GM23338 (cell line): Measurements from ENCODE around the gene KCNQ1OT1. TPM values are rescaled to one million over a fixed set of nuclear protein-coding genes. Genes with fewer than 3 reads are reported as not detected.

Source experiments
- ATAC-seq: fragments of 200-7000 bp; cut with Tn5 transposase; 3 replicates; pipeline ENCODE4 v1.9.1; 2020
- DNase-seq: peaks from one replicate; pipeline ENCODE4 v3.0.0-alpha.2; 2015; ENCODE audit warnings: low spot score
- H2AFZ ChIP-seq: fragments of 200-600 bp; sonication (generic); 2 replicates; pipeline ENCODE4 v1.8.0; 2016; ENCODE audit warnings: antibody characterized with exemption, mild to moderate bottlenecking, moderate library complexity
- H3F3A ChIP-seq: fragments of 200-600 bp; sonication (generic); replicated peaks from 2 replicates; pipeline ENCODE4 v1.8.0; 2017; ENCODE audit warnings: antibody characterized with exemption, mixed run types, low read depth
- H3K27ac ChIP-seq: fragments of 200-600 bp; sonication (generic); 2 replicates; pipeline ENCODE4 v1.6.1; 2016; ENCODE audit warnings: low read depth
- H3K27me3 ChIP-seq: fragments of 200-600 bp; sonication (generic); 2 replicates; pipeline ENCODE4 v1.8.0; 2016; ENCODE audit warnings: mild to moderate bottlenecking, mixed run types, moderate library complexity; ENCODE audit not compliant: insufficient read depth
- H3K36me3 ChIP-seq: fragments of 200-600 bp; sonication (generic); 2 replicates; pipeline ENCODE4 v1.8.0; 2016; ENCODE audit warnings: mild to moderate bottlenecking; ENCODE audit not compliant: insufficient read depth
- H3K4me1 ChIP-seq: fragments of 200-600 bp; sonication (generic); 2 replicates; pipeline ENCODE4 v1.8.0; 2016; ENCODE audit warnings: mild to moderate bottlenecking, moderate library complexity; ENCODE audit not compliant: insufficient read depth
- H3K4me2 ChIP-seq: fragments of 200-600 bp; sonication (generic); 2 replicates; pipeline ENCODE4 v1.7.1; 2017; ENCODE audit warnings: mixed run types
- H3K4me3 ChIP-seq: fragments of 200-600 bp; sonication (generic); 2 replicates; pipeline ENCODE4 v1.6.1; 2016; ENCODE audit warnings: mixed run types
- H3K79me2 ChIP-seq: fragments of 200-600 bp; sonication (generic); replicated peaks from 2 replicates; pipeline ENCODE4 v1.8.0; 2017; ENCODE audit warnings: mild to moderate bottlenecking; ENCODE audit not compliant: insufficient read depth
- H3K9me2 ChIP-seq: fragments of 200-600 bp; sonication (generic); 2 replicates; pipeline ENCODE4 v1.8.0; 2017; ENCODE audit not compliant: insufficient read depth
- H4K20me1 ChIP-seq: fragments of 200-600 bp; sonication (generic); replicated peaks from 2 replicates; pipeline ENCODE4 v1.8.0; 2017; ENCODE audit warnings: mild to moderate bottlenecking; ENCODE audit not compliant: insufficient read depth
- H3K27ac Mint-ChIP-seq: 2 replicates; pipeline ENCODE4 v1.8.0; 2020; ENCODE audit warnings: inconsistent platforms, mild to moderate bottlenecking, moderate library complexity, mixed read lengths
- H3K27me3 Mint-ChIP-seq: 3 replicates; pipeline ENCODE4 v1.8.0; 2022; ENCODE audit warnings: low read depth, mild to moderate bottlenecking, moderate library complexity, mixed read lengths, inconsistent platforms; ENCODE audit not compliant: insufficient read depth, poor library complexity
- H3K36me3 Mint-ChIP-seq: 3 replicates; pipeline ENCODE4 v1.8.0; 2021; ENCODE audit warnings: low read depth, mild to moderate bottlenecking, inconsistent platforms, moderate library complexity, mixed read lengths
- H3K4me1 Mint-ChIP-seq: 3 replicates; pipeline ENCODE4 v1.8.0; 2020; ENCODE audit warnings: mild to moderate bottlenecking, inconsistent platforms, mixed read lengths
- H3K4me3 Mint-ChIP-seq: 3 replicates; pipeline ENCODE4 v1.8.0; 2021; ENCODE audit warnings: moderate library complexity, mild to moderate bottlenecking, inconsistent platforms, mixed read lengths
- H3K9me3 Mint-ChIP-seq: 3 replicates; pipeline ENCODE4 v1.8.0; 2020; ENCODE audit warnings: moderate library complexity, mild to moderate bottlenecking, inconsistent platforms, mixed read lengths
- CREB1 ChIP-seq: fragments of 250-450 bp; sonication (Bioruptor Pico); IDR thresholded peaks from 2 replicates; pipeline ENCODE4 v1.5.0; 2020; ENCODE audit warnings: low read depth, mild to moderate bottlenecking, moderate library complexity
- CTCF ChIP-seq, 2 experiments: fragments of 200-600 bp in 1 of 2; sonication (generic) in 1 of 2; conservative IDR thresholded peaks; 2 replicates each; pipeline versions ENCODE4 v1.5.1 to v1.6.1; 2016 to 2017; ENCODE audit warnings: antibody characterized with exemption in 2 of 2, low read depth in 2 of 2, mild to moderate bottlenecking in 2 of 2, moderate library complexity in 1 of 2
- ETS1 ChIP-seq: IDR thresholded peaks from 2 replicates; pipeline ENCODE4 v1.6.1; 2016; ENCODE audit warnings: antibody characterized with exemption
- EZH2 ChIP-seq: fragments of 200-600 bp; sonication (generic); IDR thresholded peaks from one replicate; pipeline ENCODE4 v1.8.0; 2017; ENCODE audit warnings: antibody characterized with exemption, mild to moderate bottlenecking, low read depth; ENCODE audit not compliant: unreplicated experiment
- EZH2phosphoT487 ChIP-seq: fragments of 200-600 bp; sonication (generic); IDR thresholded peaks from one replicate; pipeline ENCODE4 v1.8.1; 2018; ENCODE audit warnings: antibody characterized with exemption; ENCODE audit not compliant: unreplicated experiment
- JUNB ChIP-seq: IDR thresholded peaks from one replicate; pipeline ENCODE4 v1.6.1; 2016; ENCODE audit warnings: antibody characterized with exemption; ENCODE audit not compliant: unreplicated experiment
- NANOG ChIP-seq: IDR thresholded peaks from 2 replicates; pipeline ENCODE4 v1.6.1; 2016; ENCODE audit warnings: antibody characterized with exemption, borderline replicate concordance
- POLR2AphosphoS5 ChIP-seq: IDR thresholded peaks from 2 replicates; pipeline ENCODE4 v1.6.1; 2016; ENCODE audit warnings: antibody characterized with exemption, low read depth
- REST ChIP-seq: IDR thresholded peaks from one replicate; pipeline ENCODE4 v1.6.1; 2018; ENCODE audit warnings: antibody characterized with exemption; ENCODE audit not compliant: unreplicated experiment
- STAT1 ChIP-seq: IDR thresholded peaks from one replicate; pipeline ENCODE4 v1.6.1; 2016; ENCODE audit warnings: antibody characterized with exemption; ENCODE audit not compliant: unreplicated experiment
- ZNF114 ChIP-seq: fragments of 250-450 bp; sonication (Bioruptor Pico); IDR thresholded peaks from 2 replicates; pipeline ENCODE4 v1.5.0; 2020; ENCODE audit warnings: mild to moderate bottlenecking, moderate library complexity
- ZNF331 ChIP-seq: fragments of 250-450 bp; sonication (Bioruptor Pico); IDR thresholded peaks from 2 replicates; pipeline ENCODE4 v1.5.0; 2020; ENCODE audit warnings: low read depth, mild to moderate bottlenecking, moderate library complexity
- ZNF462 ChIP-seq: fragments of 250-450 bp; sonication (Bioruptor Pico); IDR thresholded peaks from 2 replicates; pipeline ENCODE4 v1.5.0; 2020; ENCODE audit warnings: mild to moderate bottlenecking, moderate library complexity
- polyA plus RNA-seq: library from polyadenylated mRNA; unstranded; fragments of >200 nt; fragmentation: Nextera tagmentation; extraction: Ambion mirVana; gene quantifications from 2 replicates; pipeline ENCODE4 v1.2.1, GENCODE V29; 2016
- total RNA-seq: library from RNA; depleted of rRNA; stranded (reverse); fragments of >200 nt; shearing (Covaris generic); gene quantifications from 2 replicates; pipeline ENCODE4 v1.2.3, GENCODE V29; 2014

Gene KCNQ1OT1
- total and polyA plus RNA-seq, 2 experiments from 2014 or later = 1.5 to 4.2 TPM

GRCh38 chr11:2728128-2728662 lies 28.4 kb upstream of the KCNQ1OT1 start:
- ATAC-seq (no peak), DNase-seq (no peak)
- Histone ChIP-seq H2AFZ (no peak overlapping the region), H3F3A (no peaks in the 10 kb centered on the region), H3K27ac (no peak overlapping the region), H3K36me3 (no peaks in the 10 kb centered on the region), H3K4me2 (no peak overlapping the region), H3K27me3 (peaks cover 7% of the 10 kb centered on the region), H3K4me1 (no peaks in the 10 kb centered on the region), H3K4me3 (no peak overlapping the region), H4K20me1 (no peaks in the 10 kb centered on the region), H3K79me2 (no peaks in the 10 kb centered on the region), H3K9me2 (no peaks in the 10 kb centered on the region)
- no peak overlapping the region for H3K4me3 Mint-ChIP-seq
- H3K36me3 Mint-ChIP-seq = no peaks in the 10 kb centered on the region
- TF ChIP-seq ZNF114 (CRISPR knock-in tag) = no peak
- TF ChIP-seq ETS1 = no peak
- no peak for TF ChIP-seq REST
- TF ChIP-seq STAT1 = no peak
- TF ChIP-seq CTCF (conservative IDR thresholded peaks at IDR 0.05; ENCODE audit: low read depth in 2 of 2) = no peak
- no peak for TF ChIP-seq EZH2
- TF ChIP-seq CREB1 (CRISPR knock-in tag) = no peak
- no peak for TF ChIP-seq JUNB
- TF ChIP-seq POLR2AphosphoS5 = no peak
- no peak for TF ChIP-seq NANOG
- TF ChIP-seq ZNF331 (CRISPR knock-in tag) = no peak
- no peak for TF ChIP-seq EZH2phosphoT487
- no peak for TF ChIP-seq ZNF462 (CRISPR knock-in tag)
- peaks cover 5% of the 10 kb centered on the region; the same call in 2 of the 3 replicates for H3K9me3 Mint-ChIP-seq
- 0 out of 3 replicates have a peak, but pooled peaks cover 3% of the 10 kb centered on the region for H3K4me1 Mint-ChIP-seq
- no peak overlapping the region for H3K27ac Mint-ChIP-seq
- peaks cover 53% of the 10 kb centered on the region for H3K27me3 Mint-ChIP-seq
